Measurements from ENCODE around the gene SLC51B.

SLC51B gene

GRCh38 chr15:65101891-65102708 is 56.9 kb downstream of the SLC51B start:
- no peak for DNase-seq

- no peak for DNase-seq
These were observed 57.7 kb downstream of the SLC51B start for GRCh38 chr15:65102912-65103311.
